CD8-positive, alpha-beta memory T cell (primary cell): Measurements from ENCODE around the gene SOX8. TPM values are rescaled to one million over a fixed set of nuclear protein-coding genes. Genes with fewer than 3 reads are reported as not detected.
A peak's percentile ranks its signal among the peaks of the same experiment; 100 is the strongest.

ENCODE experiments used
- CTCF ChIA-PET: fragments of 350-600 bp; sonication (Branson Sonifier 250); formaldehyde crosslinking; loops from one replicate; lab custom pipeline; 2021; ENCODE audit warnings: antibody characterized with exemption; lab: Charles Lee
- POLR2A ChIA-PET: fragments of 350-600 bp; sonication (Branson Sonifier 250); formaldehyde crosslinking; loops from one replicate; lab custom pipeline; 2021; ENCODE audit warnings: antibody characterized with exemption; lab: Charles Lee
- DNase-seq, 5 donors: peaks; one replicate each; pipeline versions ENCODE4 v3.0.0 to v3.0.0-alpha.2; 2020 to 2022; ENCODE audit warnings: mixed read lengths in 1 of 5
- H3K27ac ChIP-seq: one replicate; pipeline ENCODE4 v1.7.0; 2013; ENCODE audit warnings: low read depth, mild to moderate bottlenecking, low read length, moderate library complexity
- H3K27me3 ChIP-seq: 2 replicates; pipeline ENCODE4 v1.7.0; 2013; ENCODE audit warnings: low read length, mild to moderate bottlenecking; ENCODE audit not compliant: insufficient read depth, poor library complexity, severe bottlenecking
- H3K36me3 ChIP-seq: 2 replicates; pipeline ENCODE4 v1.7.0; 2013; ENCODE audit warnings: mild to moderate bottlenecking, low read length, moderate library complexity; ENCODE audit not compliant: insufficient read depth
- H3K4me1 ChIP-seq: 2 replicates; pipeline ENCODE4 v1.7.0; 2013; ENCODE audit warnings: mild to moderate bottlenecking, low read length, moderate library complexity; ENCODE audit not compliant: insufficient read depth
- H3K4me3 ChIP-seq: 2 replicates; pipeline ENCODE4 v1.7.0; 2013; ENCODE audit warnings: mild to moderate bottlenecking, low read length
- H3K9me3 ChIP-seq: 2 replicates; pipeline ENCODE4 v1.7.0; 2013; ENCODE audit warnings: mild to moderate bottlenecking, low read length
- H3K27ac Mint-ChIP-seq, 8 donors: one replicate each; pipeline ENCODE4 v1.8.0; 2020 to 2021; ENCODE audit warnings: mixed read lengths in 8 of 8, mild to moderate bottlenecking in 6 of 8, inconsistent platforms in 3 of 8, moderate library complexity in 3 of 8
- H3K27me3 Mint-ChIP-seq, 2 donors: one replicate each; pipeline ENCODE4 v1.8.0; 2020 to 2021; ENCODE audit warnings: mixed read lengths in 2 of 2, mild to moderate bottlenecking in 1 of 2, moderate library complexity in 1 of 2
- H3K36me3 Mint-ChIP-seq, 3 donors: one replicate each; pipeline ENCODE4 v1.8.0; 2020 to 2021; ENCODE audit warnings: mixed read lengths in 3 of 3, inconsistent platforms in 1 of 3, mild to moderate bottlenecking in 1 of 3
- H3K4me1 Mint-ChIP-seq, 3 donors: one replicate each; pipeline ENCODE4 v1.8.0; 2020 to 2021; ENCODE audit warnings: mixed read lengths in 3 of 3, inconsistent platforms in 1 of 3, mild to moderate bottlenecking in 1 of 3
- H3K4me3 Mint-ChIP-seq, 7 donors: one replicate each; pipeline ENCODE4 v1.8.0; 2020 to 2021; ENCODE audit warnings: mixed read lengths in 7 of 7, mild to moderate bottlenecking in 6 of 7, moderate library complexity in 4 of 7, inconsistent platforms in 2 of 7
- H3K9me3 Mint-ChIP-seq, 5 donors: one replicate each; pipeline ENCODE4 v1.8.0; 2020 to 2022; ENCODE audit warnings: mixed read lengths in 5 of 5, mild to moderate bottlenecking in 3 of 5, moderate library complexity in 2 of 5, inconsistent platforms in 1 of 5
- polyA plus RNA-seq: library from polyadenylated mRNA; unstranded; fragments of 300-500 nt; fragmentation: Illumina TruSeq; gene quantifications from one replicate; pipeline ENCODE4 v1.2.3, GENCODE V29; 2021
- total RNA-seq, 2 experiments: library from RNA; stranded (reverse); gene quantifications; one replicate each; pipeline ENCODE4 v1.2.3, GENCODE V29; 2021

Gene SOX8
- total and polyA plus RNA-seq, 3 experiments from 2014 or later: 0.39 to 0.62 (median 0.39) TPM

DNA sequence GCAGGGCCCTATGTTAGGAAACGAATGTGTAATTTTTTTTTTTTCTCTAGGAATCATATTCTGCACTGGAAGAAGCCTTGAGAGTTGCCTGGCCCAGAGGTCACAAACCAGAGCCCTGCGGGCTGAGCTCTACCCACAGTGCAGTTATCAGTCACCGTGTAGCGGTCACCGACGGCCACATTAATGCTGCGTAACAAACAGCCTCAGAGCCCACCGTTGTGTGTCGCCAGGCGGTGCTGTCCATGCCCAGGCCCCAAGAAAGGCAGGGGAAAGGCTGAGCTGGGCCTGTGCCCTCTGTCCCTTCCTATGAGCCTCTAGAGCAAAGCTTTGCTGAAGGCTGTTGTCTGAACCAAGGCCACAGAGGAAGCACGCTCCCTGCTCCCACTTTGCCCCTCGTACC lies 6.3 kb upstream of the SOX8 start:
- POLR2A ChIA-PET: no interaction called here
- Mint-ChIP-seq H3K27ac (peak overlapping the region in 1 of 8 donors; percentile 62), H3K27me3 (peaks cover 0 to 1% of the 10 kb centered on the region in 2 donors), H3K4me1 (peaks cover 5 to 8% (median 8%) of the 10 kb centered on the region in 3 donors), H3K9me3 (no peaks in the 10 kb centered on the region), H3K4me3 (no peak overlapping the region), H3K36me3 (peaks cover 0 to 1% (median 0%) of the 10 kb centered on the region in 3 donors)
- Histone ChIP-seq H3K36me3 (no peaks in the 10 kb centered on the region), H3K4me1 (peaks cover 15% of the 10 kb centered on the region), H3K4me3 (no peak overlapping the region), H3K27ac (no peak overlapping the region), H3K27me3 (peaks cover 6% of the 10 kb centered on the region), H3K9me3 (no peaks in the 10 kb centered on the region)
- CTCF ChIA-PET: no interaction called here
- DNase-seq: no peak

DNA sequence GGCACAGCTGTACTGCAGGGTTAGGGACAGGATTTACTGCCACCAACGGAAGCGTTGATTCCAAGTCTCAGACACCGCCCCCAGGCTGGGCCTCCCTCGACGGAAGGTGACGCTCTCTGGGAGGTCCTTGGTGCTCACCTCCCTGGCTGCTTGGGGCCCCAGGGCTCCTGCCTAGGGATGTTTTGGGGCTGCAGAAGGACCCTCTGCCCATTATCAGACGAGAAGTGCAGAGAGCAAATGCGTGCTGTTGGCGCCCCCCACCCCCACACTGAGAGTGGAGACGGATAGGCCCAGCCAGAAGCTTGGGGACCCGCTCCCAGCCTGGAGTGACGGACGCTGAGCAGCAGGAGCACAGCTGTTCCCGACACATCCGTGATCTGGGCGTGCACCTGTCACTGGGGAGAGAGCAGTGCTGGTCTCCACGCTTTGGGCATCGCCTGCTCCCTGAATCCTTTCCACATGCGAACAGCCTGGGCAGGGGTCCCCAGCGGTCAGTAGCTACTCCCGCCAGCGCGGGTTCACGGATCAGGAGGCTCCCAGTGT lies 5.1 kb upstream of the SOX8 start:
- peaks cover 0 to 1% (median 0%) of the 10 kb centered on the region in 3 donors for H3K36me3 Mint-ChIP-seq
- Histone ChIP-seq H3K4me1 (peaks cover 10% of the 10 kb centered on the region), H3K27ac (no peak overlapping the region), H3K4me3 (no peak overlapping the region), H3K27me3 (peaks cover 6% of the 10 kb centered on the region), H3K36me3 (no peaks in the 10 kb centered on the region), H3K9me3 (no peaks in the 10 kb centered on the region)
- no peak overlapping the region for H3K27ac Mint-ChIP-seq
- POLR2A ChIA-PET: no interaction called here
- CTCF ChIA-PET: no interaction called here
- peaks cover 0 to 2% (median 0%) of the 10 kb centered on the region in 5 donors for H3K9me3 Mint-ChIP-seq
- H3K4me1 Mint-ChIP-seq: peaks cover 3 to 6% (median 5%) of the 10 kb centered on the region in 3 donors
- no peak overlapping the region for H3K4me3 Mint-ChIP-seq
- no peak for DNase-seq
- peaks cover 0 to 1% of the 10 kb centered on the region in 2 donors for H3K27me3 Mint-ChIP-seq

DNA sequence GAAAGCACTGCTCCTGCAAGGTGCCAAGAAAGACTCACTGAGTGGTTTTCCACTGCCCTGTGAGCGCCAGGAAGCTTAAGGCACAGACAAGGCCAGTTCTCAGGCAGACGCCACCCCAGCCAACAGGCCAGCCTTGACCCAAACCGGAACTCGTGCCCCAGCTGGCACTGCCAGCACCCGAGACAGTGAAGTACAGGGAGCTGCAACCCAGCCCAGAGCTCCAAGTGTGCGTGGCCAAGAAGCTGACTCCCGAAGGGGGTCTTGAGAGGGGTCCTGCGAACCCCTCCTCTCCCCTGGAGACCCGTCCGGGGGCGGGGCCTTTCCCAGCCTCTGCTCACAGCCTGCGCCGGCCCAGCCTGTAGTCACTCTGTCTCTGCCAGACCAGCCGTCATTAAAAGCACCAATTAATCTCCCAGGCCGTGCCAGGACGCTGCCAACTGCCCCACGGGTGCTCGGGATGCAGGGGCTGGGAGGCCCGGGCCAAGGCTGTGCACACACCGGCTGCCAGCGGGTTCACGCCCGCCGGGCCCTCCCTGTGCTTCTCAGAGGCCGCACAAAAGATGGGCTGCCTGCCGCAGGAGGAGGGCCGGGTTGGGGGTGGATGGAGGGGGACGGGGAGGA lies 4.4 kb upstream of the SOX8 start:
- H3K4me1 ChIP-seq: peaks cover 8% of the 10 kb centered on the region
- H3K27ac ChIP-seq: no peak overlapping the region
- no peaks in the 10 kb centered on the region for H3K9me3 ChIP-seq
- no peaks in the 10 kb centered on the region for H3K36me3 ChIP-seq
- H3K4me3 ChIP-seq: no peak overlapping the region
- H3K4me3 Mint-ChIP-seq: peak overlapping the region in 1 of 7 donors; percentile 68
- DNase-seq: no peak
- H3K27me3 ChIP-seq: peaks cover 6% of the 10 kb centered on the region
- H3K27ac Mint-ChIP-seq: peak overlapping the region in 1 of 8 donors; percentile 24
- ChIA-PET POLR2A (no interaction called here), CTCF (no interaction called here)
- peaks cover 0 to 2% (median 0%) of the 10 kb centered on the region in 5 donors for H3K9me3 Mint-ChIP-seq
- H3K27me3 Mint-ChIP-seq: peaks cover 0 to 1% of the 10 kb centered on the region in 2 donors
- peaks cover 0 to 1% (median 0%) of the 10 kb centered on the region in 3 donors for H3K36me3 Mint-ChIP-seq
- H3K4me1 Mint-ChIP-seq: peaks cover 0 to 4% (median 0%) of the 10 kb centered on the region in 3 donors

DNA sequence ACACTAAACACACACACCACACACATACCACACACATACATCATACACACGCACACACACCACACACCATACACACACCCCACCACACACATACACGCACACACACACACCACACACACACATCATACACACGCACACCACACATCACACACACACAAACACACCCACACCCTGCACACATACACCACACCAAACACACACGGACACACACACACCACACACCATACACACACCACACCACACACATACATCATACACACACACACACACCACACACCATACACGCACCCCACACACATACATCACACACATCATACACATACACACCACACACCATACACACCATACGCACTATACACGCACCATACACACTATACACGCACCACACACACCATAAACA lies 3.7 kb upstream of the SOX8 start:
- Histone ChIP-seq H3K9me3 (no peaks in the 10 kb centered on the region), H3K4me3 (no peak overlapping the region), H3K36me3 (no peaks in the 10 kb centered on the region), H3K27ac (no peak overlapping the region), H3K27me3 (peaks cover 6% of the 10 kb centered on the region), H3K4me1 (peaks cover 13% of the 10 kb centered on the region)
- H3K36me3 Mint-ChIP-seq: peaks cover 0 to 1% (median 0%) of the 10 kb centered on the region in 3 donors
- H3K27ac Mint-ChIP-seq: peak overlapping the region in 2 of 8 donors; percentile 24 to 27
- peaks cover 0 to 2% (median 0%) of the 10 kb centered on the region in 5 donors for H3K9me3 Mint-ChIP-seq
- ChIA-PET CTCF (no interaction called here), POLR2A (no interaction called here)
- H3K27me3 Mint-ChIP-seq: peaks cover 0 to 5% of the 10 kb centered on the region in 2 donors
- DNase-seq: no peak
- H3K4me3 Mint-ChIP-seq: peak overlapping the region in 1 of 7 donors; percentile 46
- peaks cover 0 to 4% (median 0%) of the 10 kb centered on the region in 3 donors for H3K4me1 Mint-ChIP-seq

DNA sequence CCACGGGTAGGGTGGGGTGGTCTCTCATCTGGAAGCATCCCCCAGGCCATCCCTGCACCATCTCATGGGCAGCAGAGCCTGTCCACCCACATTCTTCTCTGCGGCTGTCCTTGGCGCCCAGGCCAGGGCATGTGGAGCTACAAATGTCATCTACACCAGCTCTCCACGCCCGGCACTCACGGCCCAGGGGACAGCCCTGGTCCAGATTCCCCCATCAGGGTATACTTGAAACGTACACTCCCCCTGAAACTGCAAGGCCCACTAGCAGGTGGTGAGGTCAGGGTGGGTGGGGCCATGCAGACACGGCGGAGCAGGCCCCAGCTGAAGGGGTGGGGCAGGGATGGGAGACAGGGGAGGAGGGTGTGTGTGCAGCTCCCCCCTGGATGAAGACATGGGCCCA lies 3.2 kb upstream of the SOX8 start:
- no peak overlapping the region for H3K4me3 ChIP-seq
- H3K27me3 ChIP-seq: peaks cover 6% of the 10 kb centered on the region
- H3K36me3 Mint-ChIP-seq: peaks cover 0 to 1% (median 0%) of the 10 kb centered on the region in 3 donors
- no peaks in the 10 kb centered on the region for H3K9me3 ChIP-seq
- H3K4me1 Mint-ChIP-seq: peaks cover 0 to 4% (median 0%) of the 10 kb centered on the region in 3 donors
- H3K9me3 Mint-ChIP-seq: peaks cover 0 to 2% (median 0%) of the 10 kb centered on the region in 5 donors
- H3K4me3 Mint-ChIP-seq: peak overlapping the region in 1 of 7 donors; percentile 46
- no peak overlapping the region for H3K27ac ChIP-seq
- no peaks in the 10 kb centered on the region for H3K36me3 ChIP-seq
- no peak for DNase-seq
- no peak overlapping the region for H3K27ac Mint-ChIP-seq
- ChIA-PET POLR2A (no interaction called here), CTCF (interaction anchor here (1.1 kb wide), 1 partner anchor 12 kb away, joined by 3 read pairs; no protein-coding TSS in a partner anchor)
- peaks cover 0 to 6% of the 10 kb centered on the region in 2 donors for H3K27me3 Mint-ChIP-seq
- H3K4me1 ChIP-seq: peaks cover 13% of the 10 kb centered on the region

DNA sequence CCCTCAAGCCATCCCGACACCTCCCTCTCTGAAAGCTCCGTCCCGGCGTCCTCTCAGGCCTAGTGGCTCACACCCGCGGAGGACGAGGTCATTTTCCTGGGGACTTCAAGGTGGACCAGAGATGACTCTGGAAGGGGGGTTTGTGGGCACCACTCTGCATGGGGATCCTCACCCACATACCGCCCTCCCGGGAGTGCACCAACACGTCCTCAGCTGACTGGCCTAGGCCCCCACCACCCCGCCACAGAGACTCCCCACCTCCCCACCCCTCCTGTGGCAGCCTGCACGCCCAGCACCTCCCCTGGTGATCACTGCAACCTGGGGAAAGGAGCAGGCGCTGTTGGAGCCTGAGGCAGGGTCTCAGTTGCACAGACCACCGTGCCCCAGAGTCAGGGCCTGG lies 2.4 kb upstream of the SOX8 start:
- Mint-ChIP-seq H3K4me1 (peaks cover 0 to 4% (median 0%) of the 10 kb centered on the region in 3 donors), H3K4me3 (peak overlapping the region in 3 of 7 donors; percentile 46 to 57 (median 47)), H3K27me3 (peaks cover 0 to 6% of the 10 kb centered on the region in 2 donors), H3K27ac (no peak overlapping the region), H3K36me3 (peaks cover 0 to 1% (median 0%) of the 10 kb centered on the region in 3 donors), H3K9me3 (peaks cover 0 to 2% (median 0%) of the 10 kb centered on the region in 5 donors)
- Histone ChIP-seq H3K4me3 (no peak overlapping the region), H3K9me3 (no peaks in the 10 kb centered on the region), H3K27ac (no peak overlapping the region), H3K36me3 (no peaks in the 10 kb centered on the region), H3K27me3 (peaks cover 6% of the 10 kb centered on the region), H3K4me1 (peaks cover 13% of the 10 kb centered on the region)
- ChIA-PET POLR2A (no interaction called here), CTCF (interaction anchor here (1.1 kb wide), 2 partner anchors 12 to 18 kb away, joined by 3 to 4 read pairs; no protein-coding TSS in a partner anchor)
- DNase-seq: no peak

DNA sequence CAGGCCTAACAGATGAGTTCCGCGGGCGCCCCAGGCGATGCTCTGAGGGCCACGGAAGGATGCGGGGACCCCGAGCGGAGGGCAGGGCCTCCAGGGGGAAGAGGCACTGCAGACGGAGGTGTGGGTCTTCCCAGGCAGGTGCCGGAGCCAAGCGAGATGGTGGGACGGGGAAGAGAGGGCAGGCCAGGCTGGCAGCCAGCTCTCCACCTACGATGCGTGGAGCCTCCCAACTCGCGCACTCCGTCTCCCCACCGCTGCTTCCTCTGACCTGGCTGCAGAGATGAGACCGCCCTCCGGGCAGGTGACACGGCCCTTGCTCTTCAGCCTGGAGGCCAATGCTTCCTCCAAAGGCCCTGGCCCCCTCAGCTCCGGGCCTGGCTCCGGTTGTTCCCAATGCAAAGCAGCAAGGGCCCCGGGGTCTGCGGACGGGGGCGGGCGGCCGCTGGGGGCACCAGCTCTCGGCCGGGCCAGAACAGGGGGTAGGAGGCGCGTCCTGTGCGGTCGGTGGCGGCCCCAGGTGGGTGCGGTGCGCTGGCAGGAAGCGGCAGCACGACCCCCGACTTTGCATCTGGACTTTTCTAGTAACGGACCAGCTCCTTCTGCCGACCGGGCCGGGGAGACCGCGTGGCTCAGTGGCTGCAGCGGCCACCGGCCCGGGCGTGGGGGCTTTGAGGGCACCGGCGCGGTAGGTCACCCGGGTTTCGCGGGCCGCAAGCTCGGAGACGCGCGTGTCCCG lies 1.5 kb upstream of the SOX8 start:
- H3K4me3 ChIP-seq: no peak overlapping the region
- CTCF ChIA-PET: interaction anchor here (0.8 to 1.7 kb wide), 3 partner anchors 17 to 192 kb away, joined by 3 to 5 read pairs (median 4); partner anchors contain the start of genes CHTF18 and RPUSD1
- H3K4me1 ChIP-seq: peaks cover 13% of the 10 kb centered on the region
- H3K9me3 ChIP-seq: no peaks in the 10 kb centered on the region
- no peak overlapping the region for H3K27ac Mint-ChIP-seq
- H3K9me3 Mint-ChIP-seq: peaks cover 0 to 2% (median 0%) of the 10 kb centered on the region in 5 donors
- no peak for DNase-seq
- peaks cover 0 to 6% of the 10 kb centered on the region in 2 donors for H3K27me3 Mint-ChIP-seq
- peaks cover 6% of the 10 kb centered on the region for H3K27me3 ChIP-seq
- H3K27ac ChIP-seq: no peak overlapping the region
- no peaks in the 10 kb centered on the region for H3K36me3 ChIP-seq
- peaks cover 0 to 1% (median 0%) of the 10 kb centered on the region in 3 donors for H3K36me3 Mint-ChIP-seq
- H3K4me1 Mint-ChIP-seq: peaks cover 0 to 4% (median 0%) of the 10 kb centered on the region in 3 donors
- POLR2A ChIA-PET: interaction anchor here (0.5 to 2.0 kb wide), 2 partner anchors 18 to 142 kb away, joined by 3 to 11 read pairs; no protein-coding TSS in a partner anchor
- peak overlapping the region in 4 of 7 donors; percentile 37 to 57 (median 46) for H3K4me3 Mint-ChIP-seq
